Islet precursor cell (in vitro differentiated cells): ENCODE results near the gene PATL1.

Source experiments
- DNase-seq: peaks from one replicate; pipeline ENCODE4 v3.0.0-alpha.2; 2018

PATL1 gene

GRCh38 chr11:59614277-59615119 is 54.3 kb downstream of the PATL1 start:
- no peak for DNase-seq

GRCh38 chr11:59611570-59612565 is 57.0 kb downstream of the PATL1 start:
- DNase-seq = no peak

GRCh38 chr11:59610289-59610688 is 58.5 kb downstream of the PATL1 start:
- no peak for DNase-seq

GRCh38 chr11:59607703-59608454 is 61.0 kb downstream of the PATL1 start:
- no peak for DNase-seq

GRCh38 chr11:59602432-59602831 is 66.4 kb downstream of the PATL1 start:
- no peak for DNase-seq

GRCh38 chr11:59601788-59602187 is 67.0 kb downstream of the PATL1 start:
- no peak for DNase-seq

GRCh38 chr11:59600636-59601035 is 68.2 kb downstream of the PATL1 start:
- DNase-seq = no peak

- no peak for DNase-seq
These were observed 68.6 kb downstream of the PATL1 start for GRCh38 chr11:59600234-59600633.

- no peak for DNase-seq
These were observed 69.9 kb downstream of the PATL1 start for GRCh38 chr11:59598961-59599360.
